HPDE6-E6E7 (cell line): ENCODE measurements around the gene VEGFD.

Experiments used
- DNase-seq: peaks from one replicate; pipeline ENCODE4 v3.0.0; 2011; ENCODE audit warnings: missing footprints; ENCODE audit errors: extremely low spot score

Gene VEGFD

GRCh38 chrX:15359701-15360100, 24.5 kb downstream of the VEGFD start:
- no peak for DNase-seq

- DNase-seq: no peak
Measured at GRCh38 chrX:15358533-15358932, 25.7 kb downstream of the VEGFD start.

GRCh38 chrX:15356444-15356843, 27.8 kb downstream of the VEGFD start:
- DNase-seq: no peak

GRCh38 chrX:15350329-15350996, 33.8 kb downstream of the VEGFD start:
- DNase-seq: no peak

- DNase-seq: peak; percentile 25
Measured at GRCh38 chrX:15349046-15349445, 35.2 kb downstream of the VEGFD start.

- no peak for DNase-seq
Measured at GRCh38 chrX:15345976-15346375, 38.2 kb downstream of the VEGFD start.

GRCh38 chrX:15344106-15344505, 40.1 kb downstream of the VEGFD start:
- DNase-seq: no peak

- no peak for DNase-seq
Measured at GRCh38 chrX:15343075-15343476, 41.1 kb downstream of the VEGFD start.

- DNase-seq: no peak
Measured at GRCh38 chrX:15340867-15341266, 43.3 kb downstream of the VEGFD start.

GRCh38 chrX:15336023-15336413, 48.2 kb downstream of the VEGFD start:
- peak; percentile 25 for DNase-seq

- DNase-seq: peak; percentile 77
Measured at GRCh38 chrX:15335135-15336022, 48.8 kb downstream of the VEGFD start, which contains the start of gene PIGA. Gene PIGA, minus strand, starts transcription at chrX:15335523. Its CDS starts 3,593 bp downstream, at chrX:15331930.

- DNase-seq: peak; percentile 21
Measured at GRCh38 chrX:15334561-15334960, 49.7 kb downstream of the VEGFD start.

GRCh38 chrX:15328821-15329220, 55.4 kb downstream of the VEGFD start:
- DNase-seq: no peak

- DNase-seq: no peak
Measured at GRCh38 chrX:15328131-15328530, 56.1 kb downstream of the VEGFD start.

GRCh38 chrX:15322472-15322871, 61.7 kb downstream of the VEGFD start:
- DNase-seq: no peak

- no peak for DNase-seq
Measured at GRCh38 chrX:15322072-15322471, 62.1 kb downstream of the VEGFD start.

GRCh38 chrX:15321447-15321846, 62.8 kb downstream of the VEGFD start:
- no peak for DNase-seq

- DNase-seq: no peak
Measured at GRCh38 chrX:15320297-15320696, 63.9 kb downstream of the VEGFD start.

- no peak for DNase-seq
Measured at GRCh38 chrX:15319075-15319474, 65.1 kb downstream of the VEGFD start.

- DNase-seq: no peak
Measured at GRCh38 chrX:15315509-15315908, 68.7 kb downstream of the VEGFD start, which contains the start of gene ASB11. Gene ASB11, minus strand, starts transcription at chrX:15315640. Its CDS starts 35 bp downstream, at chrX:15315605.

GRCh38 chrX:15314472-15314871, 69.7 kb downstream of the VEGFD start:
- no peak for DNase-seq

GRCh38 chrX:15311119-15311518, 73.1 kb downstream of the VEGFD start:
- DNase-seq: no peak

GRCh38 chrX:15310117-15310516, 74.1 kb downstream of the VEGFD start:
- DNase-seq: no peak
